ES-I3 (cell line): Measurements from ENCODE around the gene ABHD2.

Experiments
- H3K36me3 ChIP-seq: 2 replicates; pipeline ENCODE4 v1.6.1; 2013; ENCODE audit warnings: mild to moderate bottlenecking, low read length, control low read depth, moderate library complexity; ENCODE audit not compliant: insufficient read depth
- H3K4me1 ChIP-seq: 2 replicates; pipeline ENCODE4 v1.6.1; 2013; ENCODE audit warnings: mild to moderate bottlenecking, control low read depth, low read length; ENCODE audit not compliant: insufficient read depth
- H3K9ac ChIP-seq: 2 replicates; pipeline ENCODE4 v1.6.1; 2013; ENCODE audit warnings: low read depth, mild to moderate bottlenecking, low read length, moderate library complexity
- H3K9me3 ChIP-seq: 2 replicates; pipeline ENCODE4 v1.6.1; 2013; ENCODE audit warnings: mild to moderate bottlenecking, low read length, moderate library complexity; ENCODE audit not compliant: control insufficient read depth, insufficient read depth

ABHD2 gene

GRCh38 chr15:89196994-89197393 lies 108.7 kb downstream of the ABHD2 start:
- Histone ChIP-seq H3K4me1 (peaks cover 46% of the 10 kb centered on the region), H3K9me3 (no peaks in the 10 kb centered on the region), H3K36me3 (peaks cover 4% of the 10 kb centered on the region; the same call in 1 of the 2 replicates), H3K9ac (no peak overlapping the region)

GRCh38 chr15:89197503-89197971 lies 109.3 kb downstream of the ABHD2 start:
- Histone ChIP-seq H3K9me3 (no peaks in the 10 kb centered on the region), H3K36me3 (peaks cover 4% of the 10 kb centered on the region; the same call in 1 of the 2 replicates), H3K4me1 (peaks cover 50% of the 10 kb centered on the region), H3K9ac (peak overlapping the region; percentile 25; the same call in 1 of the 2 replicates)

DNA sequence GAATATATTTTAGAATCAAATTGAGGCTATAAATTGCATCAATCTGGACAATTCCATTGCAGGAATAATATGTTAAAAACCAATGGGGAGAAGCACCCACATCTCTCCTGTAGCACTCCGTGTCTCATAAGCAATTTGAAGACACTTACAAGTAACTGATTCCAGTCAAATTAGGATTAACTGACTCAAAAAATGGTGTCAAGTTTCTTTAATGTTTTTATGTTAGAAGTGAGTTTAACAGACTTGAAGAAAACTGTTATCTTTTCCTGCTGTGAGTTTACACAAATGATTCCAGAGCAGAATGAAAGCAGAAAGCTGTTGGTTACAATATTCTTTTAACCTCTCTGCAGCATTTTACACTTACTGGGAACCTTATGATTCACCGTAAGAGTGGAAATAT lies 109.9 kb downstream of the ABHD2 start:
- Histone ChIP-seq H3K36me3 (peaks cover 4% of the 10 kb centered on the region; the same call in 1 of the 2 replicates), H3K9ac (no peak overlapping the region), H3K9me3 (no peaks in the 10 kb centered on the region), H3K4me1 (peaks cover 52% of the 10 kb centered on the region)

- Histone ChIP-seq H3K9ac (no peak overlapping the region), H3K9me3 (no peaks in the 10 kb centered on the region), H3K36me3 (no peaks in the 10 kb centered on the region), H3K4me1 (peaks cover 52% of the 10 kb centered on the region)
These were observed 110.7 kb downstream of the ABHD2 start for GRCh38 chr15:89198934-89199333.

- H3K9me3 ChIP-seq = no peaks in the 10 kb centered on the region
- H3K36me3 ChIP-seq = no peaks in the 10 kb centered on the region
- peaks cover 52% of the 10 kb centered on the region for H3K4me1 ChIP-seq
- H3K9ac ChIP-seq = no peak overlapping the region
These were observed 111.5 kb downstream of the ABHD2 start for GRCh38 chr15:89199746-89200145.

- H3K9ac ChIP-seq = no peak overlapping the region
- no peaks in the 10 kb centered on the region for H3K9me3 ChIP-seq
- peaks cover 52% of the 10 kb centered on the region for H3K4me1 ChIP-seq
- H3K36me3 ChIP-seq = no peaks in the 10 kb centered on the region
These were observed 111.9 kb downstream of the ABHD2 start for GRCh38 chr15:89200182-89200581.

GRCh38 chr15:89201465-89202005 lies 113.3 kb downstream of the ABHD2 start:
- Histone ChIP-seq H3K4me1 (peaks cover 40% of the 10 kb centered on the region), H3K36me3 (no peaks in the 10 kb centered on the region), H3K9me3 (no peaks in the 10 kb centered on the region), H3K9ac (no peak overlapping the region)

- Histone ChIP-seq H3K9me3 (no peaks in the 10 kb centered on the region), H3K4me1 (peaks cover 18% of the 10 kb centered on the region), H3K9ac (no peak overlapping the region), H3K36me3 (no peaks in the 10 kb centered on the region)
These were observed 115.5 kb downstream of the ABHD2 start for GRCh38 chr15:89203705-89204273.

- Histone ChIP-seq H3K9ac (no peak overlapping the region), H3K9me3 (no peaks in the 10 kb centered on the region), H3K4me1 (peaks cover 6% of the 10 kb centered on the region), H3K36me3 (no peaks in the 10 kb centered on the region)
These were observed 117.8 kb downstream of the ABHD2 start for GRCh38 chr15:89205991-89206585.

GRCh38 chr15:89206908-89207331 lies 118.7 kb downstream of the ABHD2 start:
- Histone ChIP-seq H3K9ac (no peak overlapping the region), H3K36me3 (no peaks in the 10 kb centered on the region), H3K9me3 (no peaks in the 10 kb centered on the region), H3K4me1 (peaks cover 6% of the 10 kb centered on the region)

- no peaks in the 10 kb centered on the region for H3K9me3 ChIP-seq
- H3K4me1 ChIP-seq = no peaks in the 10 kb centered on the region; the same call in 1 of the 2 replicates
- no peaks in the 10 kb centered on the region for H3K36me3 ChIP-seq
- no peak overlapping the region for H3K9ac ChIP-seq
These were observed 120.0 kb downstream of the ABHD2 start for GRCh38 chr15:89208256-89208655.

DNA sequence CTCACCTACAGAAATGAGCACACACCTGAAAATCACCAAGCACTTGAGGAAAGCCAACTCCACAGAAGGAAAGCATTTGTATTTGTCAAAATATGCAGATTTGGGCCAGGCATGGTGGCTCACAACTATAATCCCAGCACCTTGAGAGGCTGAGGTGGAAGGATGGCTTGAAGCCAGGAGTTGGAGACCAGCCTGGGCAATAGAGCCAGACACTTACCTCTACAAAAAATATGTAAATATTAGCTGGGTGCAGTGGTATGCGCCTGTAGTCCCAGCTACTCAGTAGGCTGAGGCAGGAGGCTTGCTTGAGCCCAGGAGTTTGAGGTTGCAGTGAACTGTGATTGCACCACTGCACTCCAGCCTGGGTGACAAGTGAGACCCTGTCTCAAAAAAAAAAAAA lies 120.8 kb downstream of the ABHD2 start:
- no peaks in the 10 kb centered on the region; the same call in 1 of the 2 replicates for H3K4me1 ChIP-seq
- no peaks in the 10 kb centered on the region for H3K9me3 ChIP-seq
- H3K36me3 ChIP-seq = no peaks in the 10 kb centered on the region
- no peak overlapping the region for H3K9ac ChIP-seq

DNA sequence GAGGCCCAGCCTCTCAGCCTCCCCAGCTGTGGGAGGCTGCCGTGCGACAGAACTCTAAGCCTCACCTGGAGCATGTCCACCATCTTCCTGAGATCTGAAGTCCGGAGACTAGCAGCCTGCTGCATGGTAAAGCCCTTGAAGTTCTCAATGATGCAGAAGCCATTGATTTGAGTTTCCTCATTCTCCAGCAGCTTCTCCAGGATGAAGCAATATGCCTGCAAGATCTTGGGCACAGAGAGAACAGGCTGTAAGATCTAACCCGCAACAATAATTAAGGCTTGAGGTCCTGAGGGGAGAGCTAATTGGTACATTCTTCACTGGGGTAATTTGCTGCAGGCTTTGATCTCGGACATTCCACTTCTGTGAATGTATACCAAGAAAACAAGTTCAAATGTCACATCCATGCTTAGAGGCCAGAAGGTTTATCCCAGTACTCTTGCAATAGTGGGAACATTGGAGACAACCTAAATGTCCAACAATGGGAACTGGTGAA lies 123.5 kb downstream of the ABHD2 start:
- H3K9ac ChIP-seq = no peak overlapping the region
- no peaks in the 10 kb centered on the region for H3K9me3 ChIP-seq
- no peaks in the 10 kb centered on the region; the same call in 1 of the 2 replicates for H3K4me1 ChIP-seq
- H3K36me3 ChIP-seq = no peaks in the 10 kb centered on the region

GRCh38 chr15:89215627-89216026 lies 127.4 kb downstream of the ABHD2 start:
- no peak overlapping the region for H3K9ac ChIP-seq
- no peaks in the 10 kb centered on the region for H3K4me1 ChIP-seq
- no peaks in the 10 kb centered on the region for H3K9me3 ChIP-seq
- H3K36me3 ChIP-seq = no peaks in the 10 kb centered on the region

DNA sequence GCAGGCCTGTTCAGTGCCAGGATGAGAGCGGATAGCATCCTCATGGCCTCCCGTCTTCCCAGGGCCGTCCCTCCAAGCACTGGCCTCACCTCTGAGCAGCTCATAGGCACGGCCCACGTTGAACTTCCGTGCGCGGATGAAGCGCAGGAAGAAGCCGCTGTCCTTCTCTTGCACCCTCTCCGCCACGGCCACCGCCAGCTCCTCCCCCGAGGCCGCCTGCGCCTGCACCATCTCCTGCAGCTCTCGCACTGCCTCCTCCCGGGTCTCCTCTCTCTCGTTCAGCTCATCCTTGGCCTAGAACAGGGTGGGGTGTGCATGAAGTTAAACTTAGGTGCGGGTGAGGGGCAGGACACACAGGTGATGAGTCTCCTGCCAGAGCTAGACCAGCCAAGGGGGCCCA lies 128.8 kb downstream of the ABHD2 start:
- Histone ChIP-seq H3K4me1 (no peaks in the 10 kb centered on the region), H3K36me3 (no peaks in the 10 kb centered on the region), H3K9ac (no peak overlapping the region), H3K9me3 (no peaks in the 10 kb centered on the region)
